ENCODE results near the gene VSTM4. TPM values are rescaled to one million over a fixed set of nuclear protein-coding genes. Genes with fewer than 3 reads are reported as not detected.

The VSTM4 gene
- total RNA-seq, 1 experiment from 2014 or later: not detected

DNA sequence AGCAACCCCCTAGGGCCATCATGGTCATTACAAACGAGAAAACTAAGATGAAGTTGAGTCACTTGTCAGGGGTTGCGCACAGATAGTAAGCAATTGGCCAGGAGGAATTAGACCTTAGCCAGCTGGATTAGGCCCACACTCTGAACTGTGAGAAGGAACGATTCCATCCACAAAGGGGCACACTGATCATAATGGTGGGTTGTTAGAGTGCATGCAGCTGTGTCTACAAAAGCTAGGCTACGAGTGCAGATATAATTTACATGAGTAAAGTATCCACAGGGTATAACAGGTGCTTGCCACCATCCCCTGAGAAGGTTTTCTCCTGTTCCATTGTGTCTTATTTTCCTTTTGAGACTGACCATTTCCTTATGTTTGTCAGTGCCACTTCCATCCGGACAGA, 35.1 kb upstream of the VSTM4 start:
- Mint-ChIP-seq H3K9me3 (ENCODE audit: low read depth, unreplicated experiment) (no peaks in the 10 kb centered on the region), H3K36me3 (ENCODE audit: insufficient read depth, unreplicated experiment) (no peaks in the 10 kb centered on the region), H3K27me3 (ENCODE audit: unreplicated experiment) (peaks cover 93% of the 10 kb centered on the region), H3K4me3 (ENCODE audit: low read depth, unreplicated experiment) (no peak overlapping the region), H3K4me1 (ENCODE audit: low read depth, unreplicated experiment) (no peaks in the 10 kb centered on the region), H3K27ac (ENCODE audit: unreplicated experiment) (no peak overlapping the region)
- intact Hi-C loops (cut with micrococcal nuclease; ENCODE audit: unreplicated experiment): no loop called here
- BruUV-seq (replicated peaks): no TSS peak
- no peak for DNase-seq
- CTCF ChIA-PET: no interaction called here
- TF ChIP-seq CTCF (IDR thresholded peaks at IDR 0.05; ENCODE audit: unreplicated experiment): no peak

DNA sequence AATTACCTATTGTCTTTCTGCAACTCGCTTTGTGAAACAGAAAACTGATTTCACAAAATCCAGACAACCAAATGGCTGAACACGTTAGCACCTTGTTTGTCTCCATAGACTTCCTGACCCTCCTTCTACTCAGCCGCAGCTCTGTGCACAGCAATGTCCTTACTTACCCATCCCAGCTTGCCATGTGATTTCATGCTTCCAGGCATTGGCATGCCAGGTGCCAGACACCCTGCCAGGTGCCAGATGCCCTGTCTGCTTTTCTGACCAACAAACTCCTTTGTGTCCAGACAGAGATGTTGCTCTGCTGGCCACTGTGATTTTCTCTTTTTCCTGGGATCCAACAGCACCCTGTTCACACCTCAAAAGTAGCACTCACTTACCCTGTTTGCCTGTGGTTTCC, 34.6 kb upstream of the VSTM4 start:
- no peak for DNase-seq
- Mint-ChIP-seq H3K4me3 (ENCODE audit: low read depth, unreplicated experiment) (no peak overlapping the region), H3K4me1 (ENCODE audit: low read depth, unreplicated experiment) (no peaks in the 10 kb centered on the region), H3K27me3 (ENCODE audit: unreplicated experiment) (peaks cover 93% of the 10 kb centered on the region), H3K36me3 (ENCODE audit: insufficient read depth, unreplicated experiment) (no peaks in the 10 kb centered on the region), H3K9me3 (ENCODE audit: low read depth, unreplicated experiment) (no peaks in the 10 kb centered on the region), H3K27ac (ENCODE audit: unreplicated experiment) (no peak overlapping the region)
- CTCF ChIA-PET: no interaction called here
- BruUV-seq (replicated peaks): no TSS peak
- TF ChIP-seq CTCF (IDR thresholded peaks at IDR 0.05; ENCODE audit: unreplicated experiment): no peak
- intact Hi-C loops (cut with micrococcal nuclease; ENCODE audit: unreplicated experiment): no loop called here

- H3K27ac Mint-ChIP-seq (ENCODE audit: unreplicated experiment): no peak overlapping the region
- H3K36me3 Mint-ChIP-seq (ENCODE audit: insufficient read depth, unreplicated experiment): no peaks in the 10 kb centered on the region
- H3K4me1 Mint-ChIP-seq (ENCODE audit: low read depth, unreplicated experiment): no peaks in the 10 kb centered on the region
- CTCF ChIA-PET: no interaction called here
- no peak overlapping the region for H3K4me3 Mint-ChIP-seq (ENCODE audit: low read depth, unreplicated experiment)
- BruUV-seq (replicated peaks): no TSS peak
- no peak for DNase-seq
- H3K27me3 Mint-ChIP-seq (ENCODE audit: unreplicated experiment): peaks cover 87% of the 10 kb centered on the region
- H3K9me3 Mint-ChIP-seq (ENCODE audit: low read depth, unreplicated experiment): no peaks in the 10 kb centered on the region
- no peak for TF ChIP-seq CTCF (IDR thresholded peaks at IDR 0.05; ENCODE audit: unreplicated experiment)
- intact Hi-C loops (cut with micrococcal nuclease; ENCODE audit: unreplicated experiment): no loop called here
These were observed 28.9 kb upstream of the VSTM4 start for GRCh38 chr10:49144058-49144720.

DNA sequence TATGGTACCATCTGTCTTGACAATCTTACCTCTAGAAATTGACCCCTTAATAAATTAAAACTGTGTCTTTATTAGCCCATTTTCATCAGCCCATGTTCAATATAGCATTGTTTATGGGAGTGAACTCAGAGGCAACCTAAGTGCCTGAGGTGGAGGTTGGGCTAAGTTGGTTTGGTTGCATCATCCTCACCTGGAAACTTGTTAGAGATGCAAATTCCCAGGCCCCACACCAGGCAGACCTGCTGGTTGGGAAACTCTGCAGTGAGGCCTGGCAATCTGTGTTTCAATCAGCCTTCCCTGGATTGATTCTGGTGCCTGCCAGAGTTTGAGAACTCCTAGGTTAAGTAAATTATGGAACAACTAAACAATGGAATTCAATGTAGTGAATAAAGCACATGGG, 27.9 kb upstream of the VSTM4 start:
- Mint-ChIP-seq H3K36me3 (ENCODE audit: insufficient read depth, unreplicated experiment) (no peaks in the 10 kb centered on the region), H3K4me3 (ENCODE audit: low read depth, unreplicated experiment) (no peak overlapping the region), H3K27ac (ENCODE audit: unreplicated experiment) (no peak overlapping the region), H3K9me3 (ENCODE audit: low read depth, unreplicated experiment) (no peaks in the 10 kb centered on the region), H3K4me1 (ENCODE audit: low read depth, unreplicated experiment) (no peaks in the 10 kb centered on the region), H3K27me3 (ENCODE audit: unreplicated experiment) (peaks cover 80% of the 10 kb centered on the region)
- intact Hi-C loops (cut with micrococcal nuclease; ENCODE audit: unreplicated experiment): no loop called here
- no peak for TF ChIP-seq CTCF (IDR thresholded peaks at IDR 0.05; ENCODE audit: unreplicated experiment)
- BruUV-seq (replicated peaks): no TSS peak
- CTCF ChIA-PET: no interaction called here
- DNase-seq: no peak
